Panc1 (cell line): ENCODE data around the gene IPP. TPM values are rescaled to one million over a fixed set of nuclear protein-coding genes. Genes with fewer than 3 reads are reported as not detected.

Source experiments
- ATAC-seq: fragments of 200-7000 bp; cut with Tn5 transposase; 2 replicates; pipeline ENCODE4 v1.9.1; 2020; ENCODE audit warnings: mild to moderate bottlenecking, moderate library complexity
- BruUV-seq: library from RNA; stranded (reverse); fragments of 400-500 nt; replicated peaks from 2 replicates; lab custom pipeline; 2021; lab: Mats Ljungman, UMichigan
- CTCF ChIA-PET: fragments of 300-600 bp; sonication (Branson Sonifier 250); formaldehyde crosslinking; loops from one replicate; lab custom pipeline; 2022; ENCODE audit warnings: antibody characterized with exemption; lab: Charles Lee
- POLR2A ChIA-PET: fragments of 300-600 bp; sonication (Branson Sonifier 250); formaldehyde crosslinking; loops from one replicate; lab custom pipeline; 2022; ENCODE audit warnings: antibody characterized with exemption; lab: Charles Lee
- DNase-seq: peaks from one replicate; pipeline ENCODE4 v3.0.0-alpha.2; 2010; ENCODE audit warnings: low read depth, low spot score
- H3K27ac ChIP-seq: 2 replicates; pipeline ENCODE4 v1.5.1; 2011; ENCODE audit warnings: mild to moderate bottlenecking, low read length, inconsistent platforms
- H3K27me3 ChIP-seq: fragments of 200-500 bp; sonication (Bioruptor generic); 2 replicates; pipeline ENCODE4 v1.6.0; 2014; ENCODE audit warnings: low read length, inconsistent platforms; ENCODE audit not compliant: control insufficient read depth, insufficient read depth
- H3K36me3 ChIP-seq: fragments of 200-500 bp; sonication (Bioruptor generic); 2 replicates; pipeline ENCODE4 v1.5.1; 2014; ENCODE audit warnings: inconsistent platforms, mild to moderate bottlenecking, low read length, moderate library complexity; ENCODE audit not compliant: control insufficient read depth, insufficient read depth
- H3K4me1 ChIP-seq: 2 replicates; pipeline ENCODE4 v1.5.1; 2011; ENCODE audit warnings: inconsistent platforms, mild to moderate bottlenecking, low read length, moderate library complexity; ENCODE audit not compliant: control insufficient read depth, insufficient read depth
- H3K4me3 ChIP-seq, 2 experiments: 2 replicates each; pipeline ENCODE4 v1.5.1; 2011 to 2012; ENCODE audit warnings: low read depth in 2 of 2, low read length in 2 of 2, mild to moderate bottlenecking in 2 of 2, inconsistent platforms in 1 of 2, moderate library complexity in 1 of 2
- H3K9me3 ChIP-seq: fragments of 200-500 bp; sonication (Bioruptor generic); 2 replicates; pipeline ENCODE4 v1.5.1; 2014; ENCODE audit warnings: low read depth, mild to moderate bottlenecking, inconsistent platforms, low read length, moderate library complexity; ENCODE audit not compliant: control insufficient read depth, insufficient read depth
- POLR2AphosphoS5 ChIP-seq: IDR thresholded peaks from 2 replicates; pipeline ENCODE4 v1.6.1; 2012; ENCODE audit warnings: mild to moderate bottlenecking, low read depth, low read length, moderate library complexity
- REST ChIP-seq, 2 experiments: IDR thresholded peaks; 2 replicates each; pipeline ENCODE4 v1.6.1; 2011 to 2012; ENCODE audit warnings: low read depth in 2 of 2, control low read depth in 1 of 2, low read length in 1 of 2, mild to moderate bottlenecking in 1 of 2, moderate library complexity in 1 of 2; ENCODE audit not compliant: insufficient read depth in 1 of 2
- SIN3A ChIP-seq: IDR thresholded peaks from 2 replicates; pipeline ENCODE4 v1.6.1; 2012; ENCODE audit warnings: low read depth, mild to moderate bottlenecking, low read length, moderate library complexity, borderline replicate concordance; ENCODE audit not compliant: insufficient read depth
- TCF7L2 ChIP-seq: IDR thresholded peaks from 2 replicates; pipeline ENCODE4 v1.6.1; 2011; ENCODE audit warnings: mild to moderate bottlenecking, low read depth, low read length, inconsistent platforms
- in situ Hi-C: cut with HindIII; loops from 2 replicates; pipeline ENCODE4 v1.10.0; 2016; ENCODE audit warnings: low sequenced_read_pairs, low pct_unique_long_range_greater_than_20kb
- intact Hi-C: fragments of 100-400 bp; cut with micrococcal nuclease; formaldehyde crosslinking; loops from one replicate; pipeline ENCODE4 v1.10.0; 2022; ENCODE audit not compliant: unreplicated experiment
- total RNA-seq: library from RNA; stranded (reverse); gene quantifications from one replicate; pipeline ENCODE4 v1.2.1, GENCODE V29; 2021; ENCODE audit not compliant: unreplicated experiment
- TF ChIP-seq, protein P1 (sequence below): fragments of 450-650 bp; IDR thresholded peaks from 2 replicates; pipeline ENCODE4 v1.5.1; 2017; ENCODE audit warnings: mild to moderate bottlenecking

IPP gene
- total RNA-seq, 1 experiment from 2014 or later: 28.8 TPM

DNA sequence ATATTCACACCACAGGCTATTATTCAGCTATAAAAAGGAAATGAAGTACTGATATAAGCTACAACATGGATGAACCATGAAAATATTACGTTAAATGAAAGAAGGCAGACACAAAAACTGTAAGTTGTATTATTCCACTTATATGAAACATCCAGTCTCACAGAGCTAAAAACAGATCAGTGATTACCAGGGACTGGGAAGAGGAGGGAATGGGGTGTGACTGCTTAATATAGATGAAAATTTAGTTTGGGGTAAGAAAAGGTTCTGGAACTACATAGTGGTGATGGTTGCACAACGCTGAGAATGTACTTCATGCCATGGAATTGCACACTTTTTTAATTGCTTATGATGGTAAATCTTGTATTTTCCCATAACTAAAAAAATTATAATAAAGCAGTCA is 83.6 kb downstream of the IPP start:
- DNase-seq (no peak), ATAC-seq (no peak)
- H3K27me3 ChIP-seq: no peaks in the 10 kb centered on the region
- no peaks in the 10 kb centered on the region for H3K36me3 ChIP-seq
- no TSS peak for BruUV-seq
- in situ Hi-C loops: no loop called here
- no peak overlapping the region for H3K27ac ChIP-seq
- no peaks in the 10 kb centered on the region for H3K4me1 ChIP-seq
- ChIA-PET CTCF (no interaction called here), POLR2A (no interaction called here)
- H3K9me3 ChIP-seq: no peaks in the 10 kb centered on the region
- TF ChIP-seq REST (IDR thresholded peaks at IDR 0.05; ENCODE audit: insufficient read depth in 1 of 2, low read depth in 2 of 2, low read length in 1 of 2): no peak
- TF ChIP-seq POLR2AphosphoS5: no peak
- TF ChIP-seq, protein P1, sequence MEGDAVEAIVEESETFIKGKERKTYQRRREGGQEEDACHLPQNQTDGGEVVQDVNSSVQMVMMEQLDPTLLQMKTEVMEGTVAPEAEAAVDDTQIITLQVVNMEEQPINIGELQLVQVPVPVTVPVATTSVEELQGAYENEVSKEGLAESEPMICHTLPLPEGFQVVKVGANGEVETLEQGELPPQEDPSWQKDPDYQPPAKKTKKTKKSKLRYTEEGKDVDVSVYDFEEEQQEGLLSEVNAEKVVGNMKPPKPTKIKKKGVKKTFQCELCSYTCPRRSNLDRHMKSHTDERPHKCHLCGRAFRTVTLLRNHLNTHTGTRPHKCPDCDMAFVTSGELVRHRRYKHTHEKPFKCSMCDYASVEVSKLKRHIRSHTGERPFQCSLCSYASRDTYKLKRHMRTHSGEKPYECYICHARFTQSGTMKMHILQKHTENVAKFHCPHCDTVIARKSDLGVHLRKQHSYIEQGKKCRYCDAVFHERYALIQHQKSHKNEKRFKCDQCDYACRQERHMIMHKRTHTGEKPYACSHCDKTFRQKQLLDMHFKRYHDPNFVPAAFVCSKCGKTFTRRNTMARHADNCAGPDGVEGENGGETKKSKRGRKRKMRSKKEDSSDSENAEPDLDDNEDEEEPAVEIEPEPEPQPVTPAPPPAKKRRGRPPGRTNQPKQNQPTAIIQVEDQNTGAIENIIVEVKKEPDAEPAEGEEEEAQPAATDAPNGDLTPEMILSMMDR: no peak
- no peak for TF ChIP-seq SIN3A
- TF ChIP-seq TCF7L2: no peak
- H3K4me3 ChIP-seq: no peak overlapping the region
- intact Hi-C loops: no loop called here

DNA sequence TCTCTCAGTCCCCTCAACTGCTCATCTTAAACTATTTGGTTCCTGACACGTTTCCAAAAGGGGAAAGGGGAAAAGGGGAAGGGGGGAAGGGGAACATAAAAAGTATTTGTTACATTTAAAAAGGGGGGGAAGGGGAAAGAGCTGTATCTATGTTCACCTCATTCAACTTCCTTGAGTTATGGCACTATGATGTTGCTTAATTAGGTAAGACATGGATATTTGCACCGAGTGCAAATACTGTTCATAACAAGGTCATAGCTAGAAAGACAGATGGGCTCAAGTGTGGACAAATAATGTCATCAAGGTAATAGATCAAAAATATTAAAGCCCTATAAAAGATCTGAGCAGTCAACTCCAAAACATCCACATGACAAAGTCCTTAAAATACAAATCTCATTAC is 90.1 kb downstream of the IPP start:
- H3K36me3 ChIP-seq: peaks cover 25% of the 10 kb centered on the region
- ATAC-seq (no peak), DNase-seq (no peak)
- no peaks in the 10 kb centered on the region for H3K27me3 ChIP-seq
- no TSS peak for BruUV-seq
- no peaks in the 10 kb centered on the region for H3K9me3 ChIP-seq
- H3K4me1 ChIP-seq: no peaks in the 10 kb centered on the region
- H3K4me3 ChIP-seq: no peak overlapping the region
- no peak overlapping the region for H3K27ac ChIP-seq
- ChIA-PET CTCF (no interaction called here), POLR2A (no interaction called here)
- intact Hi-C loops (no loop called here), in situ Hi-C loops (no loop called here)
- TF ChIP-seq POLR2AphosphoS5 (no peak), TCF7L2 (no peak), SIN3A (no peak), REST (IDR thresholded peaks at IDR 0.05; ENCODE audit: insufficient read depth in 1 of 2, low read depth in 2 of 2, low read length in 1 of 2) (no peak)
- TF ChIP-seq, protein P1: no peak
